ENCODE data around the gene EHD3.

GRCh38 chr2:31274401-31275075 lies 40.6 kb downstream of the EHD3 start:
- TF ChIP-seq USF1 (IDR thresholded peaks at IDR 0.05) (no peak), ZBTB7A (IDR thresholded peaks at IDR 0.05; ENCODE audit: low read depth) (no peak), YY1 (IDR thresholded peaks at IDR 0.05; ENCODE audit: low read depth) (no peak), TAF1 (IDR thresholded peaks at IDR 0.05; ENCODE audit: low read depth) (no peak), MAX (IDR thresholded peaks at IDR 0.05) (no peak), TCF12 (IDR thresholded peaks at IDR 0.05; ENCODE audit: low read depth) (no peak), RAD21 (IDR thresholded peaks at IDR 0.05; ENCODE audit: low read depth) (no peak), NFIC (IDR thresholded peaks at IDR 0.05) (no peak)
- TF ChIP-seq, protein P1, sequence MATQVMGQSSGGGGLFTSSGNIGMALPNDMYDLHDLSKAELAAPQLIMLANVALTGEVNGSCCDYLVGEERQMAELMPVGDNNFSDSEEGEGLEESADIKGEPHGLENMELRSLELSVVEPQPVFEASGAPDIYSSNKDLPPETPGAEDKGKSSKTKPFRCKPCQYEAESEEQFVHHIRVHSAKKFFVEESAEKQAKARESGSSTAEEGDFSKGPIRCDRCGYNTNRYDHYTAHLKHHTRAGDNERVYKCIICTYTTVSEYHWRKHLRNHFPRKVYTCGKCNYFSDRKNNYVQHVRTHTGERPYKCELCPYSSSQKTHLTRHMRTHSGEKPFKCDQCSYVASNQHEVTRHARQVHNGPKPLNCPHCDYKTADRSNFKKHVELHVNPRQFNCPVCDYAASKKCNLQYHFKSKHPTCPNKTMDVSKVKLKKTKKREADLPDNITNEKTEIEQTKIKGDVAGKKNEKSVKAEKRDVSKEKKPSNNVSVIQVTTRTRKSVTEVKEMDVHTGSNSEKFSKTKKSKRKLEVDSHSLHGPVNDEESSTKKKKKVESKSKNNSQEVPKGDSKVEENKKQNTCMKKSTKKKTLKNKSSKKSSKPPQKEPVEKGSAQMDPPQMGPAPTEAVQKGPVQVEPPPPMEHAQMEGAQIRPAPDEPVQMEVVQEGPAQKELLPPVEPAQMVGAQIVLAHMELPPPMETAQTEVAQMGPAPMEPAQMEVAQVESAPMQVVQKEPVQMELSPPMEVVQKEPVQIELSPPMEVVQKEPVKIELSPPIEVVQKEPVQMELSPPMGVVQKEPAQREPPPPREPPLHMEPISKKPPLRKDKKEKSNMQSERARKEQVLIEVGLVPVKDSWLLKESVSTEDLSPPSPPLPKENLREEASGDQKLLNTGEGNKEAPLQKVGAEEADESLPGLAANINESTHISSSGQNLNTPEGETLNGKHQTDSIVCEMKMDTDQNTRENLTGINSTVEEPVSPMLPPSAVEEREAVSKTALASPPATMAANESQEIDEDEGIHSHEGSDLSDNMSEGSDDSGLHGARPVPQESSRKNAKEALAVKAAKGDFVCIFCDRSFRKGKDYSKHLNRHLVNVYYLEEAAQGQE (IDR thresholded peaks at IDR 0.05; ENCODE audit: low read depth): no peak
